DMS114 treated with DMSO at 0.1 percent for 48 hours (cell line): Measurements from ENCODE around the gene CDK5RAP3.
A peak's percentile ranks its signal among the peaks of the same experiment; 100 is the strongest.
"Not testable (repeated sequence)": the region's sequence is repeated elsewhere in the genome, so short reads cannot be mapped to it uniquely, and the experiment has no call there.

Experiments used
- DNase-seq: peaks from one replicate; lab custom pipeline; 2025; ENCODE audit not compliant: unreplicated experiment; lab: John Stamatoyannopoulos, UW

The CDK5RAP3 gene, protein sequence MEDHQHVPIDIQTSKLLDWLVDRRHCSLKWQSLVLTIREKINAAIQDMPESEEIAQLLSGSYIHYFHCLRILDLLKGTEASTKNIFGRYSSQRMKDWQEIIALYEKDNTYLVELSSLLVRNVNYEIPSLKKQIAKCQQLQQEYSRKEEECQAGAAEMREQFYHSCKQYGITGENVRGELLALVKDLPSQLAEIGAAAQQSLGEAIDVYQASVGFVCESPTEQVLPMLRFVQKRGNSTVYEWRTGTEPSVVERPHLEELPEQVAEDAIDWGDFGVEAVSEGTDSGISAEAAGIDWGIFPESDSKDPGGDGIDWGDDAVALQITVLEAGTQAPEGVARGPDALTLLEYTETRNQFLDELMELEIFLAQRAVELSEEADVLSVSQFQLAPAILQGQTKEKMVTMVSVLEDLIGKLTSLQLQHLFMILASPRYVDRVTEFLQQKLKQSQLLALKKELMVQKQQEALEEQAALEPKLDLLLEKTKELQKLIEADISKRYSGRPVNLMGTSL

DNA sequence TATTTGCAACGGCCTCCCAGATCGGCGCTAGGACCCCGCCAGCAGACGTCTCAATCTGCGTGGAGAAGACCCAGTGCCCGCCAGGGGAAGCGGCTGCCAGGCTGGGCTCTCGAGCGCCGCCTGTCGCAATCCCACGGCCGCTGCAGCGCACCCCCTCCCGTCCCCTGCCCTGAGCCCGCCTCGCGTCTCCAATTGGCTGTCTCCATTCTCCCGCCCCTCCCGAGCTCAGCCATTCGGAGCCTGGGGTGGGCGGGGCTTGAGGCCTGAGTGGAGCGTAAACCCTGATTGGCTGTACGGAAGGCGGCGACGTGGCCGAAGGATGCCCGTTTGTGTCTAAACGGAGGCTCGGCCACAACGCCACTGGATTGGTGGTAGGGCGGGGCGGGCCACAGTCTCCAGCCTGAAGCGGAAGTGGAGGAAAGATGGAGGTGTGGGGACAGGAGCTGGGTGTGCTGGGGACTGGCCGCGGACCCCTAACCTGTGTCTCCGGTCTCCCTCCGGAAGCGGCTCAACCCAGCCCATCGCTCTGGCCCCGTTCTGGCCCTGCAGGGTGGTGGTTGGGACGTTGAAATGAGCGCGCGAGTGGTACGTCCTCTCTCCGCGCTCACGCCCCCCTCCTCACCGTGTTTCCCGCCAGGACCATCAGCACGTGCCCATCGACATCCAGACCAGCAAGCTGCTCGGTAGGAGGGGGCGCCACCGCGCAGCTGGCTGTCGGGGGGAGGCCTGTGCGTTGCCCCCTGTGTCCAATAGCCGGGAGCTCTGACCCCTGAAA is at the start of gene CDK5RAP3:
TSS of gene CDK5RAP3 (plus strand) at position 389 of the 775 bp plus-strand sequence. CDS start at position 423, 34 bp downstream.
- peak; percentile 97 for DNase-seq

DNA sequence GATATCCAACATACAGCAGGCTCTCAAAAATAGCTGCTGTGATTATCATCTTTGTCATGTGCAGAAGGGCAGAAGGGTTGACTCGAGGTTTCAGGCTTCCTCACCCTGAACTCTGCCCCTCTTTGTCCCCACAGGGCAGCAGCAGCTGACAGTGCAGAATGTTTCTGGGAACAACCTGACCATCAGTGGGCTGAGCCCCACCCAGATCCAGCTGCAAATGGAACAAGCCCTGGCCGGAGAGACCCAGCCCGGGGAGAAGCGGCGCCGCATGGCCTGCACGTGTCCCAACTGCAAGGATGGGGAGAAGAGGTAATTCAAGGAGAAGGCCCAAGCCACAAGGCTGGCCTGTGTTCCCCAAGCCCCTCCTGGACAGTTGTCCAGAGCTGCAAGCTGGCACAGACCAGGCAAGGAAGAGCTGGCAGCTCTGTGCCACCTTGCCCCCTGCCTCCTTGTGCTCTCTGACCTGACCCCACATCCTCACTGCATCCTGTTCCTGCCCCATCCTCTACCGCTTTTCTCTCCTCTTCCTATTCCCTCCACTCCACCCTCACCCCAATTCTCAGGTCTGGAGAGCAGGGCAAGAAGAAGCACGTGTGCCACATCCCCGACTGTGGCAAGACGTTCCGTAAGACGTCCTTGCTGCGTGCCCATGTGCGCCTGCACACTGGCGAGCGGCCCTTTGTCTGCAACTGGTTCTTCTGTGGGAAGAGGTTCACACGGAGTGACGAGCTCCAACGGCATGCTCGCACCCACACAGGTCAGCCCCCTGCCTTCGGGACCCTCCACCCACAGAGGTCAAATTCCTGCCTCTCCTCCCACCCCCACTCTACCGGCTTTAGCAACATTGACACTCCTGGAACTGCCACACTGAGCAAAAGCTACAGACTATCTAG is 45.9 kb upstream of the CDK5RAP3 start:
- DNase-seq = no peak

DNA sequence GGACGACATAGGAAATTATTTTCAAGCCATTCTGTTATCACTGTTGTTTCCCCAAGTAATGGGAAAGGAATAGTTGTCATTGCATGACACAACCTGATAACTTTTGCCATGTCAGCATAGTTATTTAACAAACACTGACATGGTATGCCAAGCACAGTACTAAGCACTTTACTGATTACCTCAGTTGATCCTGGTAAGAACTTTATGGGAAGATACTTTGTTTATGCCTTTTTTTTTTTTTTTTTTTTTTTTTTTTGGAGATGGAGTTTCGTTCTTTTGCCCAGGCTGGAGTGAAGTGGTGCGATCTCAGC is 45.3 kb upstream of the CDK5RAP3 start:
- no peak for DNase-seq

DNA sequence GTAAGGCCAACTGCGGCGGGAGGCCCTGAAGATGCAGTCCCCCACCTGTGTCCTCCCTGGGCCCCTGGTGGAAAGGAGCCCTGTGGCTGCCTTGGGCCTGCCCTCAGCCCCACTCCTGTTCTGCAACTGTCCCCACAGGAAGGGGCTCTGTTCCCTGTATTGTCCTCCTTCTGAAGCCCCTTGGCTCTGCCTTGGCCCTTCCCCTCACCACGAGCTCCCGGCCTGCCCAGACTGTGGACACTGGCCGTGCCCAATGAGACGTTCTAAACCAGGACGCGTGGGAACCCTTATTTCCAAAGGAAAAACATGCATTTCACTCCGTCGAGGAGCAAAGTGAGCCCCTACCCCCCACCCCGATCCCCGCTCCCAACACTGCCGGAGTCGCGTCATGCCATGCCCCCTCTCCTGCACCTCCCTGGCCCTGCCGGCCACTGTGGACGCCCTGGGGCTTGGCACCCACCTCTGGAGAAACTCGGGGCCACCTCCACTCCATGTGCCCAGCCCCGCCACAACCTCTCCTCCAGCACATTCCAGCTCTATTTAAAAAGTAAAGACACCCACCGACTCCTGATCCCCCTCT is 43.0 kb upstream of the CDK5RAP3 start:
- no peak for DNase-seq

DNA sequence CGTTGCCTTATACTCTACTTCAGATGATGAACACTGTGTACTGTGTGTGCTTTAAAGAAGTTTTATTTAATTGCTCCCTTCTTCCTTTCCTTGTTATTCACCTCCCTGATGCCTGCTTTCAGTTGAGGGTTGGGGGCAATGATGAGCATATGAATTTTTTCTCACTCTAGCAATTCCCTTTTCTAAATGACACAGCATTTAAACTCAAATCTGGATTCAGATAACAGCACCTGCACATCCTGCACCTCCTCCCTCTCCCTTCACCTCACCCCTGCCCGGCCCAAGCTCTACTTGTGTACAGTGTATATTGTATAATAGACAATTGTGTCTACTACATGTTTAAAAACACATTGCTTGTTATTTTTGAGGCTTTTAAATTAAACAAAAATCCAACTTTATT is 42.5 kb upstream of the CDK5RAP3 start:
- no peak for DNase-seq

DNA sequence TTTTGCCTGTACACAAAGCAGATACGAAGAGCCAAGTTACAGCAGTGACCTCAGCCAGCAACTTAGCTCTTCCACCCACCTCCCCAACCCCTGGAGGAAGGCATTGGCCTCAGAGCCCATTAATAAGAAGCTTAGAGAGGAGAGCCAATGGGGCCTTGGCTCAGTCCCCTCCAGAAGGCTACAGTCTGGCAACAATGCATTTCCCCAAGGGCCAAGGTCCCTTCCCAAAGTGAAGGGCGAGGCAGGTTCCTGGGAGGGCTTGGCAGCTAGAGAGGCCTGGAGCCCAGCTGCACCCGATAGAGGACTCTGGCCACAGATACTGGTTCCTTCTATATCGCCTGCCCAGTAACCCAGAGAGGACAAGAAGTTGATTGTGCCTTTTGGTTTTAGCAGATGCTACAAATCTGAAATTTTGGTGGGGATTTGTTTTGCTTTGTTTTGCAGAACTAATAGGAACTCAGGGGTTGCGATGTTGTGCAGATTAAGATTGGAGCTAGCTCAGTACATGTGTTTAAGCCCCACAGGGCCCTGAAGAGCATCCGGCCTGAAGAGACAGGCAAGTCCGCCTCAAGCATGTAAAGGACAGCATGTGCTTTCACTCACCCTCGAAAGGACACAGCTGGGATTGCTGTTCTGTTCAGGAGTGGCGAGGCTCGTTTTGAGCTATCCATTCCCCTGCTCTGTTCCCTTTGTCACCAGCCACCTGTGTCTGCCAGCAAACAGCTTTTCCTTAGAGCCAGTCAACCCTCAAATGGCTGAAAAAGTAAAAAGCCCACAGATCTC is 41.5 kb upstream of the CDK5RAP3 start:
- no peak for DNase-seq

DNA sequence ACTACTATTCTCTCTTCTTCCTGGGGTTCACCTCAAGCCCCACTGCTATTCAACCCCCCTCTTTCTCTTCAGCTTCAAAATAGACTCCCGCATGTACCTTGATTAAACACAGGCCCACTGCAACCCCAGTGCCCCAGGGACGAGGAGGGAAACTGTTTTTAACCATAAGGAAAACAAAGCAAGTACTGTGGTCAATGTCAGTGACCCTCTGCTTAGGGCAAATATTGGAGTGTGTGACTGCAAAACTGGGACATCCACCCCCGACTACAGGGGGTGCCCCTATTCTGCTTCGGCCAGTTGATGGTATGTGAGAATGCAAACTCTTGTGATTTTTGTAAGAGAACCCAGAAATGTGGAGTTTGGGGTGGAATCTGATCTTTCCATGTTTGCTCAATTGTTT is 39.1 kb upstream of the CDK5RAP3 start:
- DNase-seq = no peak

DNA sequence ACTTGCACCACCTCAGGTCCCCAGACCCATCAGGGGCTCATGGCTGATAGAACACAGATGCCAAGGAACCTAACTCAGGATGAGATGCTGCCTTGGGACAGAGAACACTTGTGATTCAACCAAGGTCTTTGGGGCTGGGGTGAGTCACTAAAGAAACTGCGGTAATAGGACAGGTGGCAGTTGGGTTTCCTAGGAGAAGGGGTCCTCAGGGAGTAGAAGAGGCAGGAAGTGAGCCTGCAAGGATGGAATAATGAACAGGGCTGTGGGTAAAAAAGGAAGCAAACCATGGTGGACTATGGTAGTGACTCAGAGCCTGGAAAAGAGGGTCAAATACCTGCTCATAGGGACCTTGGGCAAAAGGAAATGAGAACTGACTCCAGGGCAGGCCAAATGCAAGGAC is 36.1 kb upstream of the CDK5RAP3 start:
- DNase-seq = no peak

DNA sequence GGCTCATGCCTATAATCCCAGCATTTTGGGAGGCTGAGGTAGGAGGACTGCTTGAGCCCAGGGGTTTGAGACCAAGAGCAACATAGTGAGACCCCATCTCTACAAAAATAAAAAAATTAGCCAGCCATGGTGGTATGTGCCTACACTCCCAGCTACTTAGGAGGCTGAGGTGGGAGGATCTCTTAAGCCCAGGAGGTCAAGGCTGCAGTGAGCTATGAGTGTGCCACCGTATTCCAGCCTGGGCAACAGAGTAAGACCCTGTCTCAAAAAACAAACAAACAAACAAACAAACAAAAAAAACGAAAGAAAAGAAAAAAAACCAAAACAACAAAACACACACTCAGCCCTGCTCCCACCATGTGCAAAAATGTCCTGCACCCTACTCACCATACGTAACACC is 35.4 kb upstream of the CDK5RAP3 start:
- not testable (repeated sequence) for DNase-seq

DNA sequence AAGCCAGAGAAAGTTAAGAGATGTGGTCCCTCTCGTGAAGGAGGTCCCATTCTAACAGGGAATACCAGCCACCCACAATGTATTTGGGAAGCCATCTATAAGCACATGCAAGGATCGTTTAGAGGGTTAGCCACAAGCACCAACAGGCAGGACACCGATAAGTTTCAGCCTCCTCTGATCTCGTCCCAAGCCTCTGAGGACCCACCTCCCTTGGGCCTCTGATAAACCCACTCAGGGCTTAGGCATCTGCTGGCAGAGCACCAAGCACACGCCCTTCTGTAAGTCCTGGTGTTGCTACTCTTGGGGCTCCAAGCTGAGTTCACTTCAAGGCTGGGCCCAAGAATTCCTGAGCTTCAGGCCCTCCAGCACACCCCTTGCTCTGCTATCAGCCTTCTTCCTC is 35.0 kb upstream of the CDK5RAP3 start:
- DNase-seq = no peak

DNA sequence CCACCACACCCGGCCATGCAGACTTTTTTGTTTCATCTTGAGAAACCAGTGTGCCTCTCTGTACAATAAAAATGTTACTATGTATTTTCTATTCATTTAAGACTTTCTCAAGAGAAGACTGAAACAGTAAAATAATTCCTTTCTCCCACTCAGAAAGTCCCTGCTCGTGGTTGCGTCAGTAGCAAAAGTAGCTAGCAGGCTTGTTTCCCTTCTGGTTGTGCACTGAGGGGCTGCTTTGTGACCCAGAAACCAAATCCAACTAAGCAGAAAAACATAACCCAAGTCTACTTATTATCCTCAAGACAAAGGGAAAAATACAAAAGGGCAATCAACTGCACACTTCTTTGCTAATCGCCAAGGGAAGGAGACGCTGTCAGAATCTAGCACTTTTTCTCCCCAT is 33.0 kb upstream of the CDK5RAP3 start:
- no peak for DNase-seq

DNA sequence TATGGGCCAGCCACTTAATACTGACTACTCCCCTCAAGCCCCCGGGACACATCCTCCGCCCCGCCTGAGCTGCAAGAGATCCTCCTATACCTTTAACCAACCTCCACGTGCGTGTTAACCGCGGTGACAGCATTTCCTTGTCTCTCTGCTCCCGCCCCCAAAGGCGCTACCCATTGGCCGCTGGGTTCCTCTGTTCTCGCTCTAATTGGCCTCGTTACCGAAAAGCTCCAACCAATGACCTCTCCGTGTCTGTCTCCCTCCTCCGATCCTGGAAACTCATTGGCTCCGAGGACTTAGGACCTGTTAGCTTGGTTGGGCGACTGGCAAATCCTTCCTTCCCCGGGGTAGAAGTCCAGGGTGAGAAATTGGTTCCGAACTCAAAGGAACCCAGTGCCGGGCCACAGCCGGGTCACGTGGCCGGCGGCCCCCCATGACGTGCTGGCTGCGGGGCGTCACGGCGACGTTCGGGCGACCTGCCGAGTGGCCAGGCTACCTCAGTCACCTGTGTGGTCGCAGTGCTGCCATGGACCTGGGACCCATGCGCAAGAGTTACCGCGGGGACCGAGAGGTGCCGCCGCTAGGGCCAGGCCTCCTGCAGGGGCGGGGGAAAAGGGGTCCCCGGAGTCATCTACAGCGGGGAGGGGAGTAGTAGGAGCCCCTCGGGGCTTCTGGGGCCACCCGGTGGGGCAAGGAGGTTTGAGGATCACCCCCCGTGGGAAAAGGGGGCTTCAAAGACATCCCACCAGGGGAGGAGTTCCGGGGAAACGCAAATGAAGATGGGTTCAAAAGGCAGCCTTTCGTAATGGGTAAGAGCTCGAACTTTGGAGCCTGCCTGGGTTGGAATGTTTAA is 29.4 kb upstream of the CDK5RAP3 start, which contains the start of gene PNPO:
TSS of gene PNPO (plus strand) at position 326 of the 850 bp plus-strand sequence. CDS start at position 431, 105 bp downstream.
- peak; percentile 98 for DNase-seq

DNA sequence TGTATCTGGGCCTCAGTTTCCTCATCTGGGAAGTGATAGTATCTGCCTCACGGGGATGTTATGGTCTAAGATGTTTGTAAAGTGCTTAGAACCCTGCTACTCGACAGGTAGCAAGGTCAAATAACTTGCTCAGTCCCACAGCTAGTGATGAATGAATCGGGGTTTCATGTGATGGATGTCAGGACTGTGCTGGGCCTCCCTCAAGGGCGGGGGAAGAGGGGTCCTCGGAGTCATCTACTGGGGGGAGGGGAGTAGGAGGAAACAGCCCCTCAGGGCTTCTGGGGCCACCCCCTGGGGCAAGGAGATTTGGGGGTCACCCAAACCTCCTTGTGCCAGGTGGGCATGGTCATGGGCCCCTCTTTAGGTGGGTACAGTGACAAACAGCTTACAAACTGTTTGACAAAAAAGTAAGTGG is 28.8 kb upstream of the CDK5RAP3 start:
- DNase-seq = no peak

DNA sequence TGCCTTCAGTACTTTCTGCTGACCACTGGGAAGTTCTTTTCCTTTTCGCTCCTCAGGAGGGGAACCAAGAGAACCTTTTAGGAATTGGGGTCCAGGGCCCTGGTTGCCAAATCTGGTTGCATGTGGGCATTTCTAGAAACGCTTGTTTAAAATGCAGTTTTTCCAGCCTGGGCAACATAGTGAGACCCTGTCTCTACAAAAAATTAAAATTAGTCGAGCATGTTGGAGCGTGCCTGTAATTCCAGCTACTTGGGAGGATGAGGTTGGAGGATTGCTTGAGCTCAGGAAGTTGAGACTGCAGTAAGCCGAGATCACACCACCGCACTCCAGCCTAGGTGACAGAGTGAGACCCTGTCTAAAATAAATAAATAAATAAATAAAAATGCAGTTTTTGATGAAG is 28.3 kb upstream of the CDK5RAP3 start:
- no peak for DNase-seq

DNA sequence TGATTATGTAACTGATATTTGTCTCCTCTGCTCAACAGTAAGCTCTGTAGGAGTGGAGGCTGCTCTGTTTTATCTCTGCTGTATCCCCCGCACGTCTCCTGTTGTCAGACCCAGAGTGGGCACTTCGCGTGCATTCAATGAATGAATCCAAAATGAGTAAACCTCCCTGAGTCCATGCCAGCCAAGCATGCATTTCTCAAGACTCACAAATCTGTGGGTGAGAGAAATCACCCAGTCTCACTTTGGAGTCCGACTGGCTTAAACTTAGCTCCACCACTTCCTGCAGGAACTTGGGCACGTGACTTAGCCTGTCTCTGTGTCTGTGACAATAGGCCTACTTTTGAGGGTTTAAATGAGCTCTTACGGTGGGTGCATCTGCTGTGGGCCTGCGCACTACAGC is 25.8 kb upstream of the CDK5RAP3 start:
- no peak for DNase-seq

DNA sequence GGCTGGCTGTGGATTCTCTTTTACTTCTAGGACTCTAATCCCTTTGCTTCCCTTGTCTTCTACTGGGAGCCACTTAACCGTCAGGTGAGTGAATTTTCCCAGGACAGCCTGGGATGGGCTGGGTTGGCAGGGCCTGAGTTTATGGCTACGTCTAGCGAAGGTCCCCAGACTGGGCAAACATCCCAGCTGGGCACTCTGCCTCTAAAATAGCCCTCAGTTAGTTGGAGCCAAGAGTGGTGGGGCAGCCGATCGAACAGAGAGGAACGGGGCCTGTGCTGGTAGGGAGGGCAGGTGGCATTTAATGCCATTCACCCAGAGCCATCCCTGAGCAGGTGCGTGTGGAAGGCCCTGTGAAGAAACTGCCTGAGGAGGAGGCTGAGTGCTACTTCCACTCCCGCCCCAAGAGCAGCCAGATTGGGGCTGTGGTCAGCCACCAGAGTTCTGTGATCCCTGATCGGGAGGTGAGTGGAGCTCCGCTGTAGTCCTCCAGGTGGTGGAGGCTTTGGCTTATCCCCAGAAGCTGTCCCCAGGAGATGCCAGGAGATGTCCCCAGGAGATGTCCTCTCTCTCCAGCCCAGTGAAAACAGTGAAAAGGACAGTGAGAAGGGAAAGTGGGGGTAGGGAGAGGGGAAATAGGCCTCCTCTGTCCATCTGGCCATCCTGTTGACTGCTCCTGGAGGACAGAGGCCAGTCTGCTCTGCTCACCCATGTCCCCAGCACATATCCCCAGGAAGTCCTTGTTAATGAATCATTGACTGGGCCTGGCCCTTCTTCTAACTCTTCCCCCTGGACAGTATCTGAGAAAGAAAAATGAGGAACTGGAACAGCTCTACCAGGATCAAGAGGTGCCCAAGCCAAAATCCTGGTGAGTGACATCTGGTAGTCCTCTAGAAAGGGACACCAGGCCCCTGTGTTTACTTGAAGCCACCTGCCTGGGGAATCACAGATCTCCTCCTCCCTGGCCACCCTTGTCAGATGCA is 25.1 kb upstream of the CDK5RAP3 start:
- DNase-seq = no peak

DNA sequence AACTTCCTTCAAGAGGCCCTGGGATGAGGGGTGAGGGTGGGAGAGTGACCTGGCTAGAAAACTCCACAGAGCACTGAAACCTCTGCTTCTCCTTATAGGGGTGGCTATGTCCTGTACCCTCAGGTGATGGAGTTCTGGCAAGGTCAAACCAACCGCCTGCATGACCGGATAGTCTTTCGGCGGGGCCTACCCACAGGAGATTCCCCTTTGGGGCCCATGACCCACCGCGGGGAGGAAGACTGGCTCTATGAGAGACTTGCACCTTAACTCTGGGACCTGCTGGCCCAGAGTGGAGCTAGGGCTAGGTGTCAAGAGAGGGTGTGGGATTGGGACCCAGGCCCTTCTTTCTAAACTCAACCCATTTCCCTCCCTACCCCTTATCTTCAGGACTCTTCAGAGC is 24.4 kb upstream of the CDK5RAP3 start:
- no peak for DNase-seq

DNA sequence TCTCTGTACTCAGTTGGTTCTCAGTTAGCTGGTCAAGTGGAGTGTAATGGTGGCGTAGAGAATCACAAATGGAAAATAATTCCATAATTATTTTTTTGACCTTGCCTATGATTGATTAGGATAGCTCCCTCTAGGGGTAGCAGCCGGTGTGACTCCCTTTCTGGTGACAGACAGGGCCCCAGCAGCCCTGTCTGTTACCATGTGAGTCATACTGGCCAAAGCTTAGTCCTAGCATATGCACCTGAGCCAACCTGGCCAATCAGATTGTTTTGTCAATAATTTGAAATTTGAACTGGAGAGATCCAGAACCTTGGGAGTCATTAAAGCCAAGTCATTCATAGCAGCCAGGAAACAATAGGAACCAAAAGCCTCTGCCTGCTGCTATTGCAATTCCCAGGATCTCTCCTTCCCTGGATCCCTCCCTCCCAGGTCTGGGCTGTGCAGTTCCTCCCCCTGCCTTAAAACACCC is 23.9 kb upstream of the CDK5RAP3 start:
- DNase-seq = peak; percentile 40
